ENCODE measurements around the gene EFTUD2. TPM values are rescaled to one million over a fixed set of nuclear protein-coding genes. Genes with fewer than 3 reads are reported as not detected.

EFTUD2 gene
- total RNA-seq, 2 experiments from 2014 or later, result 207 to 208 TPM

DNA sequence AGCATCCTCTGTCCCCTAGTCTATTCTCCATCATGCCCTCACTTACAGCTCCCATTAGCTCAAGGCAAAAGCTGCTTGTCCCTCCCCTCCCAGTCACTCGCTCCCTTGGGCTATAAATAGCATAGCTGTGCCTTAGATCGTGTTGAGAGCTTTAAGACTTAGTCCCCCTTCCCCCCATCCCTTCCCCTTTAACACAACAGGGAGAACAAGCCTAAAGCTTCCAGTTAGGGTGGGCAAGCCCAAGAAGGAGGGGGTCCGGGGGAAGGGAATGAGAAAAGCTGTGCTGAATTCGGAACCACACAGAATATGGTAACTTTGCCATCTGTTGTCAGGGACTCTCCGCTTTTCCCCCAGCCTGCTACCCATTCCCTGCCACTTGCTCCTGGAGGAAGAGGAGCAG lies 56.5 kb downstream of the EFTUD2 start:
- no peak for ATAC-seq
- peaks cover 9% of the 10 kb centered on the region for H3K4me1 Mint-ChIP-seq (ENCODE audit: low read depth)
- H3K9me3 Mint-ChIP-seq, result no peaks in the 10 kb centered on the region
- no peak for DNase-seq
- ChIA-PET POLR2A (no interaction called here), CTCF (interaction anchor here (1.9 kb wide), 1 partner anchor 67 kb away, joined by 6 read pairs; no protein-coding TSS in a partner anchor)
- no peak overlapping the region for H3K27ac Mint-ChIP-seq
- TF ChIP-seq, protein P1, sequence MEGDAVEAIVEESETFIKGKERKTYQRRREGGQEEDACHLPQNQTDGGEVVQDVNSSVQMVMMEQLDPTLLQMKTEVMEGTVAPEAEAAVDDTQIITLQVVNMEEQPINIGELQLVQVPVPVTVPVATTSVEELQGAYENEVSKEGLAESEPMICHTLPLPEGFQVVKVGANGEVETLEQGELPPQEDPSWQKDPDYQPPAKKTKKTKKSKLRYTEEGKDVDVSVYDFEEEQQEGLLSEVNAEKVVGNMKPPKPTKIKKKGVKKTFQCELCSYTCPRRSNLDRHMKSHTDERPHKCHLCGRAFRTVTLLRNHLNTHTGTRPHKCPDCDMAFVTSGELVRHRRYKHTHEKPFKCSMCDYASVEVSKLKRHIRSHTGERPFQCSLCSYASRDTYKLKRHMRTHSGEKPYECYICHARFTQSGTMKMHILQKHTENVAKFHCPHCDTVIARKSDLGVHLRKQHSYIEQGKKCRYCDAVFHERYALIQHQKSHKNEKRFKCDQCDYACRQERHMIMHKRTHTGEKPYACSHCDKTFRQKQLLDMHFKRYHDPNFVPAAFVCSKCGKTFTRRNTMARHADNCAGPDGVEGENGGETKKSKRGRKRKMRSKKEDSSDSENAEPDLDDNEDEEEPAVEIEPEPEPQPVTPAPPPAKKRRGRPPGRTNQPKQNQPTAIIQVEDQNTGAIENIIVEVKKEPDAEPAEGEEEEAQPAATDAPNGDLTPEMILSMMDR (IDR thresholded peaks at IDR 0.05), result no peak
- intact Hi-C loops (cut with micrococcal nuclease), result no loop called here
- no peaks in the 10 kb centered on the region for H3K27me3 Mint-ChIP-seq
- H3K4me3 Mint-ChIP-seq, result no peak overlapping the region
- no peaks in the 10 kb centered on the region for H3K36me3 Mint-ChIP-seq (ENCODE audit: low read depth)

DNA sequence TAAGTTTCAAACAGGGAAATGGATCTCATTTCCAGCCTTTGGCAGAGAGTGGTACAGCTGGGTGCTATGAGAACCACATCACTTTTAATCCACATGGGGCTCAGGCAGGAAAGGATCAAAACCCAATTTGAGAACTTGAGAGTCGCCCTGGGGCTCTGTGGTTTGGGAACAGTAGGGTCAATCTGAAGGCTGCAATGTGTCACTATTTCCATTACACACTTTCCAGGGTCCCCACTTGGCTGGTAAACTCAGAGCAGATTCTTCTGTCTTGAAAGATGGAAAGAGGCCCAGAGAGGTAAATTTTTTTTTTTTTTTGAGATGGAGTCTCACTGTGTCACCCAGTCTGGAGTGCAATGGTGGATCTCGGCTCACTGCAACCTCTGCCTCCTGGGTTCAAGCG lies 58.3 kb downstream of the EFTUD2 start:
- peak; percentile 40 for DNase-seq
- ATAC-seq, result peak; percentile 55
- no peaks in the 10 kb centered on the region for H3K27me3 Mint-ChIP-seq
- intact Hi-C loops (cut with micrococcal nuclease), result no loop called here
- H3K27ac Mint-ChIP-seq, result no peak overlapping the region
- CTCF ChIA-PET, result no interaction called here
- no peak overlapping the region for H3K4me3 Mint-ChIP-seq
- no peaks in the 10 kb centered on the region for H3K36me3 Mint-ChIP-seq (ENCODE audit: low read depth)
- H3K4me1 Mint-ChIP-seq (ENCODE audit: low read depth), result peaks cover 9% of the 10 kb centered on the region
- POLR2A ChIA-PET, result no interaction called here
- no peaks in the 10 kb centered on the region for H3K9me3 Mint-ChIP-seq
- TF ChIP-seq, protein P1 (IDR thresholded peaks at IDR 0.05), result no peak

DNA sequence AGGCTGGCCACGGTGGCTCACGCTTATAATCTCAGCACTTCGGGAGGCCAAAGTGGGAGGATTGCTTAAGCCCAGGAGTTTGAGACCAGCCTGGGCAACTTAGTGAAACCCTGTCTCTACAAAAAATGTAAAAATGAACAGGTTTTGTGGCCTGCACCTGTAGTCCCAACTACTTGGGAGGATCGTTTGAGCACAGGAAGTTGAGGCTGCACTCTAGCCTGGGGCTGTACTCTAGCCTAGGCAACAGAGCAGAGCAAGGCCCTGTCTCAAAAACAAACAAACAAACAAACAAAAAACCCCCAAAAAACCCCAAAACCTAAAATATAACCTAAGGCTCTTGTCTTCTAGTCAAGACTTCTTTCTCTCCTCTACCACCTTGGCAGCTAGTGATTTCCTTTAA lies 59.0 kb downstream of the EFTUD2 start:
- ATAC-seq (no peak), DNase-seq (no peak)
- TF ChIP-seq, protein P1 (IDR thresholded peaks at IDR 0.05), result no peak
- ChIA-PET CTCF (no interaction called here), POLR2A (no interaction called here)
- H3K4me3 Mint-ChIP-seq, result no peak overlapping the region
- no peak overlapping the region for H3K27ac Mint-ChIP-seq
- intact Hi-C loops (cut with micrococcal nuclease), result no loop called here
- H3K36me3 Mint-ChIP-seq (ENCODE audit: low read depth), result no peaks in the 10 kb centered on the region
- H3K4me1 Mint-ChIP-seq (ENCODE audit: low read depth), result peaks cover 9% of the 10 kb centered on the region
- H3K27me3 Mint-ChIP-seq, result no peaks in the 10 kb centered on the region
- no peaks in the 10 kb centered on the region for H3K9me3 Mint-ChIP-seq

DNA sequence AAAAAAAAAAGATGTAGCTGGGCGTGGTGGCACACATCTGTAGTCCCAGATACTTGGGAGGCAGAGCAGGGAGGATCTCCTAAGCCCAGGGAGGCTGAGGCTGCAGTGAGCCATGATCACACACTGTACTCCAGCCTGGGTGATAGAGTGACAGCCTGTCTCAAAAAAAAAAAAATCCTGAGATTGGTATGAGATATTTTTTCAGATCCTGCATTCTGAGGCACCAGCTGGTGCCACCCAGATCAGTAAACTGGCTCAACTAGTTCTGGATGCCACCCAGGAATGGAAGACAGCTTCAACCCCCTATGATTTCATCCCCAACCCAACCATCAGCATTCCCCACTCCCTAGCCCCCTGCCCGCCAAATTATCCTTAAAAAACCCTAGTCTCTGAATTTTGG lies 62.0 kb downstream of the EFTUD2 start:
- TF ChIP-seq, protein P1 (IDR thresholded peaks at IDR 0.05), result no peak
- DNase-seq (no peak), ATAC-seq (no peak)
- CTCF ChIA-PET, result interaction anchor here (0.6 kb wide), 1 partner anchor 1127 kb away, joined by 3 read pairs; no protein-coding TSS in a partner anchor
- Mint-ChIP-seq H3K4me3 (no peak overlapping the region), H3K4me1 (ENCODE audit: low read depth) (peaks cover 9% of the 10 kb centered on the region), H3K27me3 (peaks cover 7% of the 10 kb centered on the region), H3K36me3 (ENCODE audit: low read depth) (no peaks in the 10 kb centered on the region), H3K27ac (no peak overlapping the region), H3K9me3 (no peaks in the 10 kb centered on the region)
- POLR2A ChIA-PET, result no interaction called here
- intact Hi-C loops (cut with micrococcal nuclease), result no loop called here

DNA sequence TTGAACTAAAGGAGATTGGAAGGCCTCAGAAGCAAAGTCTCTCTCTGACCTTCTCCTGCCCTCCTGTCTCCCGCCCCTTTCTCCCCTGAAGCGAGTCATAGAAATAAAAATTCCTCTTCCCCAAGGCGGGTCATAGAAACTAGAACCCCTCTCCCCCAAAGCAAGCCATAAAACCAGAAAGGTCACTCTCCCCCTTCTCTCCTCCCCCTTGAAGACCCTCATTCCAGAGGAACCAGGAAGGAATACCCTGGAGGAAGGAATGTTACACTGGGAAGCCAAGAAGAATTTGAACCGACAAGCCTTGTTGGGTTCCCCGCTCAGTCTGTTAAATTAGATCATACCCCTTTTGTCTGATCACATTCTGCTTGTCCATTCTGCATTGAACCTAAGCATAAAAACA lies 66.4 kb downstream of the EFTUD2 start:
- H3K4me3 Mint-ChIP-seq, result no peak overlapping the region
- H3K4me1 Mint-ChIP-seq (ENCODE audit: low read depth), result peaks cover 9% of the 10 kb centered on the region
- intact Hi-C loops (cut with micrococcal nuclease), result no loop called here
- TF ChIP-seq, protein P1 (IDR thresholded peaks at IDR 0.05), result no peak
- no peak overlapping the region for H3K27ac Mint-ChIP-seq
- H3K9me3 Mint-ChIP-seq, result no peaks in the 10 kb centered on the region
- ChIA-PET POLR2A (interaction anchor here (1.7 kb wide), 1 partner anchor 10 kb away, joined by 5 read pairs; no protein-coding TSS in a partner anchor), CTCF (interaction anchor here (1.2 kb wide), 1 partner anchor 53 kb away, joined by 6 read pairs; no protein-coding TSS in a partner anchor)
- no peak for DNase-seq
- ATAC-seq, result no peak
- no peaks in the 10 kb centered on the region for H3K36me3 Mint-ChIP-seq (ENCODE audit: low read depth)
- H3K27me3 Mint-ChIP-seq, result peaks cover 32% of the 10 kb centered on the region
